CD4-positive, alpha-beta memory T cell (primary cell): ENCODE results near the gene ERC2. TPM values are rescaled to one million over a fixed set of nuclear protein-coding genes. Genes with fewer than 3 reads are reported as not detected.

ENCODE experiments used
- CTCF ChIA-PET: fragments of 350-600 bp; sonication (Branson Sonifier 250); formaldehyde crosslinking; loops from one replicate; lab custom pipeline; 2021; ENCODE audit warnings: inconsistent platforms; ENCODE audit not compliant: partially characterized antibody; lab: Charles Lee
- POLR2A ChIA-PET: fragments of 350-600 bp; sonication (Branson Sonifier 250); formaldehyde crosslinking; loops from one replicate; lab custom pipeline; 2021; ENCODE audit not compliant: partially characterized antibody; lab: Charles Lee
- DNase-seq, 5 donors: peaks; one replicate each; pipeline versions ENCODE4 v3.0.0 to v3.0.0-alpha.2; 2020 to 2022; ENCODE audit warnings: mixed read lengths in 1 of 5
- H3K27ac ChIP-seq: one replicate; pipeline ENCODE4 v1.7.0; 2013; ENCODE audit warnings: low read depth, low read length
- H3K27me3 ChIP-seq: 2 replicates; pipeline ENCODE4 v1.7.0; 2013; ENCODE audit warnings: mild to moderate bottlenecking, low read length, moderate library complexity; ENCODE audit not compliant: insufficient read depth
- H3K36me3 ChIP-seq: 2 replicates; pipeline ENCODE4 v1.7.0; 2013; ENCODE audit warnings: mild to moderate bottlenecking, low read length, moderate library complexity; ENCODE audit not compliant: insufficient read depth
- H3K4me1 ChIP-seq: 2 replicates; pipeline ENCODE4 v1.7.0; 2013; ENCODE audit warnings: mild to moderate bottlenecking, low read length, moderate library complexity; ENCODE audit not compliant: insufficient read depth
- H3K4me3 ChIP-seq, 2 donors: one replicate each; pipeline ENCODE4 v1.7.0; 2013; ENCODE audit warnings: low read length in 2 of 2, mild to moderate bottlenecking in 1 of 2
- H3K9me3 ChIP-seq, 2 donors: one replicate each; pipeline ENCODE4 v1.7.0; 2013; ENCODE audit warnings: low read length in 2 of 2, control low read depth in 1 of 2; ENCODE audit not compliant: control insufficient read depth in 1 of 2
- H3K27ac Mint-ChIP-seq, 7 donors: one replicate each; pipeline ENCODE4 v1.8.0; 2020 to 2021; ENCODE audit warnings: mixed read lengths in 7 of 7, mild to moderate bottlenecking in 6 of 7, inconsistent platforms in 3 of 7, moderate library complexity in 3 of 7
- H3K27me3 Mint-ChIP-seq, 2 donors: one replicate each; pipeline ENCODE4 v1.8.0; 2020 to 2021; ENCODE audit warnings: mixed read lengths in 2 of 2
- H3K36me3 Mint-ChIP-seq, 2 donors: one replicate each; pipeline ENCODE4 v1.8.0; 2020 to 2021; ENCODE audit warnings: mixed read lengths in 2 of 2, inconsistent platforms in 1 of 2, mild to moderate bottlenecking in 1 of 2
- H3K4me1 Mint-ChIP-seq, 4 donors: one replicate each; pipeline ENCODE4 v1.8.0; 2020 to 2021; ENCODE audit warnings: mixed read lengths in 4 of 4, mild to moderate bottlenecking in 1 of 4
- H3K4me3 Mint-ChIP-seq, 8 donors: one replicate each; pipeline ENCODE4 v1.8.0; 2020 to 2021; ENCODE audit warnings: mixed read lengths in 8 of 8, mild to moderate bottlenecking in 7 of 8, moderate library complexity in 6 of 8, inconsistent platforms in 3 of 8
- H3K9me3 Mint-ChIP-seq, 8 donors: one replicate each; pipeline ENCODE4 v1.8.0; 2020 to 2021; ENCODE audit warnings: mixed read lengths in 8 of 8, mild to moderate bottlenecking in 5 of 8, inconsistent platforms in 3 of 8, moderate library complexity in 1 of 8
- intact Hi-C: fragments of 100-400 bp; cut with micrococcal nuclease; formaldehyde crosslinking; loops from one replicate; pipeline ENCODE4 v1.15.1; 2023
- polyA plus RNA-seq, 2 donors: library from polyadenylated mRNA; unstranded; fragments of 300-500 nt; fragmentation: Illumina TruSeq; gene quantifications; one replicate each; pipeline ENCODE4 v1.2.3, GENCODE V29; 2021
- total RNA-seq, 2 experiments: library from RNA; stranded (reverse); gene quantifications; one replicate each; pipeline ENCODE4 v1.2.3, GENCODE V29; 2021

ERC2 gene
- total and polyA plus RNA-seq, 4 experiments from 2014 or later = not detected

DNA sequence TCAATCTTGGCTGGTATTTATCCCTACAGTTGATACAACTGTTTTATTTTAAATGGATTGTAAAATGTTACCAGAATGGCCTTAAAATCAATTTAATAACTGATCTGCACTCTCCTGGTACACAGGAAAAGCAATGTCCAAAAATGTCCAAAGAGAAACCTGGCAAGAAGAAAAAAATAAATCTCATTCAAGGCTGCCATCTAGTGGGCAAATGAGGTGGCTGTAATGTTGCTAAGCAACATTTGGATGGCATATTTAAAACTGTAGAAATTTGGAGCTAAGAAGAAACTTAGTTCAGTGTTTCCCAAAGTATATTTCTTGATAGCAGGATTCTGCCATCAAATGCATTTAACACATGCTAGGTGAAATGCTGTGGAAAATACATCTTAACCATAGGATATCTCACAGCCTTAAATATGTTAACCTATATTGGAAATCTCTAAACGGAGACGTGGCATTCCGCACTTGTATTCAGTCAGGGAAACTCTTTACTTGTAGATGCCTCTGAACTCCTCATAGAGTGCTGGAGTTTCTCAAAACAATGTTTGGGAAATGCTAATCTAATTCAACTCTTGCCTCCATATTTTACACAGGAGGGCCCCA lies 216.8 kb downstream of the ERC2 start:
- Mint-ChIP-seq H3K9me3 (no peaks in the 10 kb centered on the region), H3K36me3 (no peaks in the 10 kb centered on the region), H3K4me3 (no peak overlapping the region), H3K27me3 (no peaks in the 10 kb centered on the region), H3K27ac (no peak overlapping the region), H3K4me1 (no peaks in the 10 kb centered on the region)
- POLR2A ChIA-PET = no interaction called here
- CTCF ChIA-PET = interaction anchor here (0.9 to 3.4 kb wide), 8 partner anchors 8 to 1823 kb away, joined by 3 to 17 read pairs (median 4); no protein-coding TSS in a partner anchor
- no peaks in the 10 kb centered on the region for H3K9me3 ChIP-seq
- intact Hi-C loops = no loop called here
- no peaks in the 10 kb centered on the region for H3K36me3 ChIP-seq
- no peaks in the 10 kb centered on the region for H3K27me3 ChIP-seq
- no peak overlapping the region for H3K4me3 ChIP-seq
- DNase-seq = peak in 2 of 5 donors; percentile 2 to 12
- no peaks in the 10 kb centered on the region for H3K4me1 ChIP-seq
- no peak overlapping the region for H3K27ac ChIP-seq

DNA sequence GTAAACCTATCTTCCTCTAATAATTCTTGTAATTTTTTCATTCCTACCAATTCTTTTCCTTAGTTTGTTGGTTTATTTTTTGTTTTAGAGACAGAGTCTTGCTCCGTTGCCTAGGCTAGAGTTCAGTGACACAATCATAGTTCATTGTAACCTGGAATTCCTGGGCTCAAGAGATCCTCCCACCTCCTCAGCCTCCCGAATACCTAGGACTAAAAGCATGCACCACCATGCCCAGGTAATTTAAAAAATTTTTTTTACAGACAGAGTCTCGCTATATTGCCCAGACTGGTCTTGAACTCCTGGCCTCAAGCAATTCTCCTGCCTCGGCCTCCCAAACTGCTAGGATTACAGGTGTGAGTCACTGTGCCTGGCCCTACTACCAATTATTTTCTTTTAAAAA lies 220.2 kb downstream of the ERC2 start:
- no peak overlapping the region for H3K4me3 Mint-ChIP-seq
- Histone ChIP-seq H3K9me3 (no peaks in the 10 kb centered on the region), H3K4me3 (no peak overlapping the region), H3K27ac (no peak overlapping the region), H3K27me3 (no peaks in the 10 kb centered on the region), H3K4me1 (no peaks in the 10 kb centered on the region), H3K36me3 (no peaks in the 10 kb centered on the region)
- H3K4me1 Mint-ChIP-seq = no peaks in the 10 kb centered on the region
- intact Hi-C loops = no loop called here
- CTCF ChIA-PET = no interaction called here
- no peaks in the 10 kb centered on the region for H3K9me3 Mint-ChIP-seq
- peaks cover 0 to 2% of the 10 kb centered on the region in 2 donors for H3K27me3 Mint-ChIP-seq
- no peaks in the 10 kb centered on the region for H3K36me3 Mint-ChIP-seq
- POLR2A ChIA-PET = no interaction called here
- DNase-seq = no peak
- no peak overlapping the region for H3K27ac Mint-ChIP-seq

DNA sequence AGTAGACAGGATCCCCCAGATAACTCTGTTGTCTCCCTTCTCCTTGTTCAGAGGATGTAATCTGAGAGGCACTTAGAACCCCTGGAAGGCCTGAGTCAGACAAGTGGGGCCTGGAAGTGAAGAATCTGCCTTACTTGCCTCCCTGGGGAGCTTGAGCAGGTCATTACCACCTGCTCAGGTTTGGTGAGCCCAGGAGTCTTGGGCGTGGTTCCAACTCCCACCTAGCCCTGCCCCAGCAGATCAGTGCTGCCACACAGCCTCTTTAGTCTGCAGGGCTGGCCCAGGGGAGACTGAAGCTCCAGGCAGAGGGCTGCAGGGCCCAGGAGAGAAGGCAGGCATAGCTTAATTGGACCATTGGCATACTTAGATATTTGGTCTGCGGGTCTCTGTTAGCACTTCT lies 230.0 kb downstream of the ERC2 start:
- no peaks in the 10 kb centered on the region for H3K36me3 Mint-ChIP-seq
- Histone ChIP-seq H3K27ac (no peak overlapping the region), H3K4me1 (no peaks in the 10 kb centered on the region), H3K27me3 (no peaks in the 10 kb centered on the region), H3K4me3 (no peak overlapping the region), H3K36me3 (no peaks in the 10 kb centered on the region), H3K9me3 (no peaks in the 10 kb centered on the region)
- H3K27ac Mint-ChIP-seq = no peak overlapping the region
- CTCF ChIA-PET = no interaction called here
- no peak overlapping the region for H3K4me3 Mint-ChIP-seq
- peaks cover 0 to 5% of the 10 kb centered on the region in 2 donors for H3K27me3 Mint-ChIP-seq
- POLR2A ChIA-PET = no interaction called here
- intact Hi-C loops = no loop called here
- peaks cover 0 to 4% (median 0%) of the 10 kb centered on the region in 8 donors for H3K9me3 Mint-ChIP-seq
- H3K4me1 Mint-ChIP-seq = no peaks in the 10 kb centered on the region
- DNase-seq = no peak

DNA sequence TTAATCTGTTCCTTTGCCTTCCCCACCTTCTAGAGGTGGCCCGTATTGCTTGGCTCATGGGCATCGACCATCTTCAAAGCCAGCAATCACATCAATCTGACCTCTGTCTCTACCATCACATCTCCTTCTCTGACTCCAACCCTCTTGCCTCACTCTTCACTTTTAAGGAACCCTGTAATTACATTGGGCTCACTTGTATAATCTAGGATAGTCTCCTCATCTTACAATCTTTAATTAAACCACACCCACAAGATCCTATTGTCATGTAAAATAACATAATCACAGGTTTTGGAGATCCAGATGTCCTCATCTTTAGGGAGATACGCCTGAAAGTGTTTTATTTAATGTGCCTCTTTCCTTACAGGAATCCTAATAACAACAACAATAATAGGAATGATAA lies 234.5 kb downstream of the ERC2 start:
- H3K36me3 ChIP-seq = no peaks in the 10 kb centered on the region
- POLR2A ChIA-PET = no interaction called here

DNA sequence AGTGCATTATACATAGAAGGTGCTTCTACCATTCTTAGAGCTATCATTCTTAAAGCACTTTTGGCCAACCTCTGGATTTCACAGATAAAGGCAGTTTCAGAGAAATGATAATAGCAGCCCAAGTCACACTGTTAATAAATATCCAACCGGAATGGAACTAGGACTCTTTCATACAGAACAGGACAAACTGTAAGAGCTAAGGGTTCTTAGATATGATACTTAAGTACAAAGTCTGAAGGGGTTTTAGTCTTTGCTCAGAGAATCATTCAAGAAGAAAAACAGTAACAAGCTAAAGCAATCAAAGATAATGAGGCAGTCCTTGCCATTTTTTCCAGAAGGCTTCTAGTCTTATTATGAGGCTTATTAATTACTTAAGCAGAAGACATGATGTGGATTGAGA lies 239.0 kb downstream of the ERC2 start:
- intact Hi-C loops = no loop called here
- Histone ChIP-seq H3K4me1 (no peaks in the 10 kb centered on the region), H3K4me3 (no peak overlapping the region), H3K27ac (no peak overlapping the region), H3K36me3 (no peaks in the 10 kb centered on the region), H3K27me3 (no peaks in the 10 kb centered on the region), H3K9me3 (no peaks in the 10 kb centered on the region)
- POLR2A ChIA-PET = no interaction called here
- CTCF ChIA-PET = no interaction called here
- H3K9me3 Mint-ChIP-seq = peaks cover 0 to 4% (median 0%) of the 10 kb centered on the region in 8 donors
- peaks cover 5 to 7% of the 10 kb centered on the region in 2 donors for H3K27me3 Mint-ChIP-seq
- H3K4me3 Mint-ChIP-seq = no peak overlapping the region
- no peaks in the 10 kb centered on the region for H3K36me3 Mint-ChIP-seq
- no peak for DNase-seq
- H3K4me1 Mint-ChIP-seq = no peaks in the 10 kb centered on the region
- H3K27ac Mint-ChIP-seq = no peak overlapping the region

More for the DNA sequence above, 234.5 kb downstream of the ERC2 start:
- Histone ChIP-seq H3K27me3 (no peaks in the 10 kb centered on the region), H3K27ac (no peak overlapping the region), H3K4me3 (no peak overlapping the region), H3K4me1 (no peaks in the 10 kb centered on the region), H3K9me3 (no peaks in the 10 kb centered on the region)
- intact Hi-C loops = no loop called here
- no peak for DNase-seq
- Mint-ChIP-seq H3K27me3 (peaks cover 5% of the 10 kb centered on the region in 2 donors), H3K4me3 (no peak overlapping the region), H3K36me3 (no peaks in the 10 kb centered on the region), H3K4me1 (no peaks in the 10 kb centered on the region), H3K9me3 (peaks cover 0 to 4% (median 0%) of the 10 kb centered on the region in 8 donors), H3K27ac (no peak overlapping the region)
- CTCF ChIA-PET = no interaction called here

DNA sequence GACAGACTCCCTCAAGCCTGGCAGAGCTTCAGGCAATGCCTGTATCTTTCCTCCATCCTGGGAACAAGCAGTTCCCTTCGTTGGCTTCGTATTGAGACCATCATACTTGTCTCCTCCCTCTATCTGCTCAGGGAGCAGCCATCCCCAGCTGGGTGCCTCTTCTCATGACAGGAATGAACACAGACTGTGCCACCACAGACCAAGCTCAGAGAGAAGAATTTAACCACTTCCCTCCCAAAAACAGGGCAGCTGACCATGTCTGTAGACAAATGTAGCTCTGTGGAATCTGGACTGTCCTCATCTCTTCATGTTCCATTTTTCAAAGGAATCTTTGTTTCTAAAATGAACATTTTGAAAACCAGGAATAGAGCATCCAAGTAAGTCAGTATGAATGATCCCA lies 245.4 kb downstream of the ERC2 start:
- Mint-ChIP-seq H3K36me3 (no peaks in the 10 kb centered on the region), H3K4me3 (no peak overlapping the region), H3K27ac (no peak overlapping the region), H3K27me3 (peaks cover 0 to 2% of the 10 kb centered on the region in 2 donors), H3K4me1 (no peaks in the 10 kb centered on the region), H3K9me3 (no peaks in the 10 kb centered on the region)
- intact Hi-C loops = no loop called here
- ChIA-PET CTCF (no interaction called here), POLR2A (no interaction called here)
- no peak for DNase-seq
- no peak overlapping the region for H3K27ac ChIP-seq
- no peak overlapping the region for H3K4me3 ChIP-seq
- H3K9me3 ChIP-seq = no peaks in the 10 kb centered on the region
- no peaks in the 10 kb centered on the region for H3K27me3 ChIP-seq
- no peaks in the 10 kb centered on the region for H3K4me1 ChIP-seq
- no peaks in the 10 kb centered on the region for H3K36me3 ChIP-seq

DNA sequence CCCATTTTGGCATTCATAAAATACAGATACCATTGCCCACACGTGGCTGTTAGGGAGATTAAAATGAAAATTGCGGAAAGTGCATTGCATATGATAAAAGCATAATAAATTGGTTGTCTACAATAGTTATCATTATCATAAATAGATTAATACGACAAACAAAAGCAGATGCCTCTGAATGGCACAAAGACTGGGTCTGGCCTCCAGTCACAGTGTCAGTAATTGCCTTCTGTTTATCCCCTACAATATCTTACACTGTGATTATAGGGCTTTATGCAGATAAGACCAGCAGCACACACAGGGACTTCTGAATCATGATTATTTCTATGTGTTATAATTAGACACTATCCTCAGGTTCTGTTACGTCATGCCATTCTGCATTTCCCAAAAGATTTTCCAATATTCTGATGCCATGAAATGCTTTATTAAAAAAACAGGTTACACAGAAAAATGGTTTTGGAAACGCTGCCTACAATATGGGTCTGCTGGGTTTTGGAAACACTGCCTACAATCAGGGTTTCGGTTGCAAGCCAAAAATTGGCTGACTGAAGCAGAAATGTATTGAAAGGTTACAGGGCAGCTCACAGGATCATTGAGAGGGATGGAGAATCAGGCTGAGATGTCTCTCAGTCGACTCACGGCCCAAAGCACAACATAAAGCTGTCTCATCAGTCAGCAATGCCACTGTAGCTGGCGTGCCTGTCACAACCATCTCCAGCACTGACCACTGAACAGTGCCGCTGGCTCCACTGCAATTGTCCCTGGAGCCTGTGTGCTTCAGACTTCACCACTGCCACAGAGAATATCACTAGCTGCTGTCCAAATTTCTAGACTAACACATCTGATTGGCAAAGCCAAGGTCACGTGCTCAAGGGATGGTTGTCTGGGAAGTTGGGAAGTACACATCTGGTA lies 248.1 kb downstream of the ERC2 start:
- no peak overlapping the region for H3K4me3 Mint-ChIP-seq
- POLR2A ChIA-PET = no interaction called here
- no peak overlapping the region for H3K27ac Mint-ChIP-seq
- intact Hi-C loops = no loop called here
- H3K4me3 ChIP-seq = no peak overlapping the region
- H3K9me3 ChIP-seq = no peaks in the 10 kb centered on the region
- no peaks in the 10 kb centered on the region for H3K27me3 ChIP-seq
- no peaks in the 10 kb centered on the region for H3K4me1 ChIP-seq
- H3K4me1 Mint-ChIP-seq = no peaks in the 10 kb centered on the region
- H3K36me3 Mint-ChIP-seq = no peaks in the 10 kb centered on the region
- H3K27me3 Mint-ChIP-seq = peaks cover 0 to 2% of the 10 kb centered on the region in 2 donors
- H3K9me3 Mint-ChIP-seq = no peaks in the 10 kb centered on the region
- CTCF ChIA-PET = no interaction called here
- DNase-seq = no peak
- no peaks in the 10 kb centered on the region for H3K36me3 ChIP-seq
- no peak overlapping the region for H3K27ac ChIP-seq
